ENCODE data around the gene ACOXL. TPM values are rescaled to one million over a fixed set of nuclear protein-coding genes. Genes with fewer than 3 reads are reported as not detected.

Gene ACOXL
- total and polyA plus RNA-seq, 2 donors (not counting 3 experiments of a cell fraction or from before 2014, with no cell fraction given): not detected

GRCh38 chr2:111106706-111107105, 374.3 kb downstream of the ACOXL start:
- dilution Hi-C loops (cut with MboI; ENCODE audit: extremely low pct_ligation_motif_present, low sequenced_read_pairs): no loop called here
- H2AFZ ChIP-seq (ENCODE audit: low read depth, low read length): no peak overlapping the region
- CTCF ChIA-PET: no interaction called here

GRCh38 chr2:111108745-111109271, 376.4 kb downstream of the ACOXL start:
- DNase-seq (ENCODE audit: low read depth, low spot score) (no peak), FAIRE-seq (no peak)
- intact Hi-C loops (cut with micrococcal nuclease) (no loop called here), dilution Hi-C loops (cut with MboI; ENCODE audit: extremely low pct_ligation_motif_present, low sequenced_read_pairs) (no loop called here)
- BruUV-seq (replicated peaks): no TSS peak
- Histone ChIP-seq H3K9ac (replicated peaks; ENCODE audit: extremely low read depth, insufficient read depth, low read length) (no peak overlapping the region), H3K4me1 (ENCODE audit: control insufficient read depth, extremely low read depth, insufficient read depth, low read length) (no peaks in the 10 kb centered on the region), H3K4me3 (replicated peaks in 1 of 3; ENCODE audit: insufficient read depth in 1 of 3, low read depth in 1 of 3, low read length in 3 of 3) (no peak overlapping the region), H3K36me3 (ENCODE audit: control insufficient read depth in 2 of 2, extremely low read depth in 1 of 2, insufficient read depth in 2 of 2, low read length in 2 of 2) (no peaks in the 10 kb centered on the region), H3K79me2 (ENCODE audit: control insufficient read depth, insufficient read depth, low read length) (no peaks in the 10 kb centered on the region), H4K20me1 (replicated peaks; ENCODE audit: control insufficient read depth, extremely low read depth, insufficient read depth, low read length) (no peaks in the 10 kb centered on the region), H3K9me1 (replicated peaks; ENCODE audit: control insufficient read depth, extremely low read depth, insufficient read depth, low read length) (no peaks in the 10 kb centered on the region), H3K27me3 (ENCODE audit: control insufficient read depth in 2 of 2, insufficient read depth in 2 of 2, low read length in 2 of 2) (peaks cover 26 to 57% of the 10 kb centered on the region in 2 experiments), H3K9me3 (replicated peaks; ENCODE audit: control insufficient read depth, insufficient read depth, low read length) (no peaks in the 10 kb centered on the region), H3K4me2 (ENCODE audit: insufficient read depth, low read length) (no peak overlapping the region), H3K27ac (ENCODE audit: insufficient read depth, low read depth, low read length) (no peak overlapping the region), H2AFZ (ENCODE audit: low read depth, low read length) (no peak overlapping the region)
- TF ChIP-seq POLR2AphosphoS5 (IDR thresholded peaks at IDR 0.05; ENCODE audit: insufficient read depth, low read depth, low read length) (no peak), POLR2A (IDR thresholded peaks at IDR 0.05; ENCODE audit: low read depth, low read length) (no peak), EZH2 (IDR thresholded peaks at IDR 0.05; ENCODE audit: borderline replicate concordance, low read depth, low read length, severe bottlenecking) (no peak), GATA2 (IDR thresholded peaks at IDR 0.05; ENCODE audit: insufficient read depth, insufficient read length, low read depth, low read length) (no peak), JUN (IDR thresholded peaks at IDR 0.05; ENCODE audit: borderline replicate concordance, insufficient read depth, insufficient read length, low read depth) (no peak), FOS (IDR thresholded peaks at IDR 0.05; ENCODE audit: borderline replicate concordance, insufficient read depth, low read length) (no peak), MAX (IDR thresholded peaks at IDR 0.05; ENCODE audit: insufficient read depth, insufficient read length) (no peak), MYC (IDR thresholded peaks at IDR 0.05; ENCODE audit: low read depth, low read length) (no peak), CTCF (IDR thresholded peaks at IDR 0.05; ENCODE audit: extremely low read depth in 1 of 2, insufficient read depth in 1 of 2, low read depth in 1 of 2, low read length in 2 of 2) (no peak)
- ChIA-PET POLR2A (no interaction called here), CTCF (no interaction called here)

More at GRCh38 chr2:111106706-111107105, 374.3 kb downstream of the ACOXL start:
- intact Hi-C loops (cut with micrococcal nuclease): no loop called here
- H3K36me3 ChIP-seq (ENCODE audit: control insufficient read depth in 2 of 2, extremely low read depth in 1 of 2, insufficient read depth in 2 of 2, low read length in 2 of 2): no peaks in the 10 kb centered on the region
- H3K9ac ChIP-seq (replicated peaks; ENCODE audit: extremely low read depth, insufficient read depth, low read length): no peak overlapping the region
- BruUV-seq (replicated peaks): no TSS peak
- H3K4me2 ChIP-seq (ENCODE audit: insufficient read depth, low read length): no peak overlapping the region
- H4K20me1 ChIP-seq (replicated peaks; ENCODE audit: control insufficient read depth, extremely low read depth, insufficient read depth, low read length): no peaks in the 10 kb centered on the region
- no peak for FAIRE-seq
- no peaks in the 10 kb centered on the region for H3K4me1 ChIP-seq (ENCODE audit: control insufficient read depth, extremely low read depth, insufficient read depth, low read length)
- POLR2A ChIA-PET: no interaction called here
- H3K27me3 ChIP-seq (ENCODE audit: control insufficient read depth in 2 of 2, insufficient read depth in 2 of 2, low read length in 2 of 2): peaks cover 16 to 39% of the 10 kb centered on the region in 2 experiments
- no peaks in the 10 kb centered on the region for H3K79me2 ChIP-seq (ENCODE audit: control insufficient read depth, insufficient read depth, low read length)
- DNase-seq (ENCODE audit: low read depth, low spot score): no peak
- H3K9me1 ChIP-seq (replicated peaks; ENCODE audit: control insufficient read depth, extremely low read depth, insufficient read depth, low read length): no peaks in the 10 kb centered on the region
- no peak overlapping the region for H3K4me3 ChIP-seq (replicated peaks in 1 of 3; ENCODE audit: insufficient read depth in 1 of 3, low read depth in 1 of 3, low read length in 3 of 3)
- no peak overlapping the region for H3K27ac ChIP-seq (ENCODE audit: insufficient read depth, low read depth, low read length)
- no peak for TF ChIP-seq POLR2AphosphoS5 (IDR thresholded peaks at IDR 0.05; ENCODE audit: insufficient read depth, low read depth, low read length)
- no peaks in the 10 kb centered on the region for H3K9me3 ChIP-seq (replicated peaks; ENCODE audit: control insufficient read depth, insufficient read depth, low read length)
